H1 (cell line): ENCODE data around the gene TNIK. TPM values are rescaled to one million over a fixed set of nuclear protein-coding genes. Genes with fewer than 3 reads are reported as not detected.

Experiments used
- CTCF ChIA-PET: fragments of 300-600 bp; sonication (Branson Sonifier 250); formaldehyde crosslinking; loops from one replicate; lab custom pipeline; 2021; ENCODE audit not compliant: partially characterized antibody; lab: Charles Lee
- POLR2A ChIA-PET: fragments of 300-600 bp; sonication (Branson Sonifier 250); formaldehyde crosslinking; loops from one replicate; lab custom pipeline; 2021; ENCODE audit warnings: inconsistent platforms; ENCODE audit not compliant: partially characterized antibody; lab: Charles Lee
- DNase-seq, 2 experiments: peaks; one replicate each; pipeline versions ENCODE4 v3.0.0 to v3.0.0-alpha.2; 2010 to 2022; ENCODE audit warnings: low spot score in 2 of 2, low read depth in 1 of 2, mixed read lengths in 1 of 2
- FAIRE-seq: peaks from 2 replicates; lab custom pipeline; 2011; peaks lifted over from hg19 to GRCh38; lab: Jason Lieb, UNC
- H2AFZ ChIP-seq: 2 replicates; pipeline ENCODE4 v1.8.1; 2012; ENCODE audit warnings: low read length, inconsistent platforms
- H2AK5ac ChIP-seq: 2 replicates; pipeline ENCODE4 v1.6.1; 2013; ENCODE audit warnings: low read depth, low read length
- H2BK120ac ChIP-seq: replicated peaks from 2 replicates; pipeline ENCODE3; 2013; ENCODE audit warnings: low read depth, low read length, inconsistent platforms
- H2BK12ac ChIP-seq: 2 replicates; pipeline ENCODE4 v1.6.1; 2013; ENCODE audit warnings: low read depth, low read length
- H2BK15ac ChIP-seq: 2 replicates; pipeline ENCODE4 v1.6.1; 2013; ENCODE audit warnings: low read length
- H2BK20ac ChIP-seq: 2 replicates; pipeline ENCODE4 v1.6.1; 2013; ENCODE audit warnings: low read length
- H2BK5ac ChIP-seq: 2 replicates; pipeline ENCODE4 v1.6.1; 2013; ENCODE audit warnings: low read depth, low read length
- H3K14ac ChIP-seq: 2 replicates; pipeline ENCODE4 v1.6.1; 2013; ENCODE audit warnings: inconsistent platforms; ENCODE audit not compliant: insufficient read length
- H3K18ac ChIP-seq: 2 replicates; pipeline ENCODE4 v1.6.1; 2013; ENCODE audit warnings: low read length; ENCODE audit errors: extremely low read depth
- H3K23ac ChIP-seq: 2 replicates; pipeline ENCODE4 v1.6.1; 2013; ENCODE audit warnings: inconsistent platforms; ENCODE audit not compliant: insufficient read length
- H3K23me2 ChIP-seq: 2 replicates; pipeline ENCODE4 v1.6.1; 2013; ENCODE audit warnings: low read depth, low read length
- H3K27ac ChIP-seq: 2 replicates; pipeline ENCODE4 v1.6.1; 2011; ENCODE audit warnings: low read depth, low read length, inconsistent platforms
- H3K27me3 ChIP-seq, 4 experiments: replicated peaks in 1 of 4; 1 replicate in 1 of 4; 2 replicates in 3 of 4; pipeline versions ENCODE4 v1.6.1 to v1.8.1; 2011 to 2013; ENCODE audit warnings: low read length in 3 of 4, mild to moderate bottlenecking in 3 of 4, inconsistent platforms in 2 of 4, mixed read lengths in 2 of 4, moderate library complexity in 1 of 4; ENCODE audit not compliant: control insufficient read depth in 3 of 4, insufficient read depth in 3 of 4; ENCODE audit errors: extremely low read depth in 1 of 4
- H3K36me3 ChIP-seq, 4 experiments: 2 replicates each; pipeline versions ENCODE4 v1.6.1 to v1.8.1; 2011 to 2013; ENCODE audit warnings: mild to moderate bottlenecking in 4 of 4, low read length in 3 of 4, moderate library complexity in 2 of 4, control low read depth in 1 of 4, inconsistent platforms in 1 of 4; ENCODE audit not compliant: insufficient read depth in 4 of 4, control insufficient read depth in 2 of 4
- H3K4ac ChIP-seq: replicated peaks from 2 replicates; pipeline ENCODE3; 2013; ENCODE audit warnings: low read length, low read depth, mixed read lengths, inconsistent platforms; ENCODE audit not compliant: insufficient read length
- H3K4me1 ChIP-seq, 4 experiments: replicated peaks in 1 of 4; 1 replicate in 1 of 4; 2 replicates in 3 of 4; pipeline versions ENCODE4 v1.6.1 to v1.8.1; 2011 to 2013; ENCODE audit warnings: low read length in 3 of 4, inconsistent platforms in 2 of 4, mixed read lengths in 1 of 4; ENCODE audit not compliant: insufficient read depth in 4 of 4, control insufficient read depth in 3 of 4
- H3K4me2 ChIP-seq, 2 experiments: 2 replicates each; pipeline versions ENCODE4 v1.6.1 to v1.8.1; 2011 to 2013; ENCODE audit warnings: low read depth in 2 of 2, low read length in 2 of 2, control low read depth in 1 of 2, inconsistent platforms in 1 of 2, mild to moderate bottlenecking in 1 of 2; ENCODE audit not compliant: insufficient read depth in 1 of 2
- H3K4me3 ChIP-seq, 4 experiments: fragments of 200-600, 300-600 bp in 1 of 4; sonication (generic), shearing (Covaris generic), sonication (Bioruptor Twin) in 1 of 4; 2 replicates each; pipeline versions ENCODE4 v1.5.1 to v1.8.1; 2011 to 2016; ENCODE audit warnings: low read length in 4 of 4, low read depth in 3 of 4, control low read depth in 2 of 4, inconsistent platforms in 2 of 4, mild to moderate bottlenecking in 2 of 4, mixed read lengths in 1 of 4, moderate library complexity in 1 of 4; ENCODE audit not compliant: insufficient read depth in 2 of 4; ENCODE audit errors: extremely low read depth in 1 of 4
- H3K56ac ChIP-seq: replicated peaks from 2 replicates; pipeline ENCODE3; 2013; ENCODE audit warnings: low read depth, mild to moderate bottlenecking, mixed read lengths, low read length, inconsistent platforms; ENCODE audit not compliant: insufficient read length
- H3K79me1 ChIP-seq: 2 replicates; pipeline ENCODE4 v1.6.1; 2013; ENCODE audit warnings: low read depth, low read length, control low read depth
- H3K79me2 ChIP-seq, 2 experiments: 2 replicates each; pipeline versions ENCODE4 v1.6.1 to v1.8.1; 2012 to 2013; ENCODE audit warnings: low read length in 2 of 2, mild to moderate bottlenecking in 2 of 2, inconsistent platforms in 1 of 2; ENCODE audit not compliant: insufficient read depth in 2 of 2, control insufficient read depth in 1 of 2
- H3K9ac ChIP-seq, 4 experiments: replicated peaks in 1 of 4; 1 replicate in 1 of 4; 2 replicates in 3 of 4; pipeline versions ENCODE4 v1.6.1 to v1.8.1; 2011 to 2013; ENCODE audit warnings: low read depth in 3 of 4, low read length in 3 of 4, control low read depth in 2 of 4, mild to moderate bottlenecking in 2 of 4, moderate library complexity in 2 of 4, inconsistent platforms in 1 of 4; ENCODE audit errors: extremely low read depth in 1 of 4
- H3K9me3 ChIP-seq, 2 experiments: 2 replicates each; pipeline versions ENCODE4 v1.6.1 to v1.8.1; 2012 to 2013; ENCODE audit warnings: mild to moderate bottlenecking in 2 of 2, moderate library complexity in 2 of 2, control low read depth in 1 of 2, inconsistent platforms in 1 of 2, low read depth in 1 of 2, low read length in 1 of 2, mixed read lengths in 1 of 2; ENCODE audit not compliant: insufficient read depth in 2 of 2
- H4K20me1 ChIP-seq, 2 experiments: replicated peaks in 1 of 2; 2 replicates each; pipeline versions ENCODE3 to v1.8.1; 2011 to 2013; ENCODE audit warnings: inconsistent platforms in 2 of 2, low read length in 2 of 2, mild to moderate bottlenecking in 1 of 2; ENCODE audit not compliant: insufficient read depth in 2 of 2, control insufficient read depth in 1 of 2
- H4K5ac ChIP-seq: 2 replicates; pipeline ENCODE4 v1.6.1; 2013; ENCODE audit warnings: low read length, low read depth, mixed read lengths, inconsistent platforms; ENCODE audit not compliant: insufficient read length
- H4K8ac ChIP-seq: 2 replicates; pipeline ENCODE4 v1.8.0; 2013; ENCODE audit warnings: mild to moderate bottlenecking, moderate library complexity, low read length, inconsistent platforms; ENCODE audit not compliant: insufficient read depth; ENCODE audit errors: extremely low read depth
- H4K91ac ChIP-seq: replicated peaks from 2 replicates; pipeline ENCODE3; 2013; ENCODE audit warnings: low read length, mixed read lengths, inconsistent platforms; ENCODE audit not compliant: insufficient read length
- ASH2L ChIP-seq: fragments of 200-600, 300-600 bp; sonication (generic); IDR thresholded peaks from one replicate; pipeline ENCODE4 v1.7.1; 2017; ENCODE audit warnings: low read length
- CBX5 ChIP-seq: fragments of 300-800, 300-1000 bp; sonication (generic); IDR thresholded peaks from 2 replicates; pipeline ENCODE4 v1.7.1; 2016; ENCODE audit warnings: antibody characterized with exemption, low read length, low read depth
- EGR1 ChIP-seq: IDR thresholded peaks from 2 replicates; pipeline ENCODE4 v1.6.1; 2011; ENCODE audit warnings: low read depth, low read length, borderline replicate concordance
- RFX5 ChIP-seq: IDR thresholded peaks from 2 replicates; pipeline ENCODE4 v1.6.1; 2011; ENCODE audit warnings: low read depth, low read length, improper control_type of control experiment, borderline replicate concordance
- SIN3A ChIP-seq, 2 experiments: IDR thresholded peaks in 1 of 2; conservative IDR thresholded peaks in 1 of 2; 2 replicates each; pipeline ENCODE4 v1.6.1; 2011 to 2012; ENCODE audit warnings: low read length in 2 of 2, improper control_type of control experiment in 1 of 2, low read depth in 1 of 2, mild to moderate bottlenecking in 1 of 2
- TAF1 ChIP-seq: IDR thresholded peaks from 2 replicates; pipeline ENCODE4 v1.6.1; 2011; ENCODE audit warnings: mild to moderate bottlenecking, low read depth, low read length
- TCF12 ChIP-seq: IDR thresholded peaks from 2 replicates; pipeline ENCODE4 v1.6.1; 2011; ENCODE audit warnings: low read depth, mild to moderate bottlenecking, low read length
- whole genome bisulfite sequencing, 2 experiments: shearing (Covaris generic) in 1 of 2; methylation state at CpG; one replicate each; pipeline versions ENCODE4 v1.1.6 to v1.1.7; 2013 to 2015; ENCODE audit warnings: low lambda C conversion rate in 2 of 2, mixed read lengths in 2 of 2, inconsistent platforms in 1 of 2, low coverage in 1 of 2, missing lambda C conversion rate in 1 of 2; ENCODE audit not compliant: insufficient replicate concordance in 2 of 2, insufficient coverage in 1 of 2, insufficient read length in 1 of 2; ENCODE audit errors: extremely low coverage in 1 of 2, missing lambda C conversion rate in 1 of 2; 5-methylcytosine and 5-hydroxymethylcytosine counted together
- polyA plus RNA-seq, 7 experiments: library from polyadenylated mRNA; depleted of rRNA in 3 of 7; stranded (reverse) in 5 of 7; unstranded in 2 of 7; fragments of >200 nt in 5 of 7; fragments of 200-250 nt in 2 of 7; gene quantifications; 1 replicate in 5 of 7; 2 replicates in 1 of 7; 4 replicates in 1 of 7; pipeline versions ENCODE4 v1.2.1 to v1.2.3, GENCODE V29; 2011 to 2013; ENCODE audit warnings: missing spikeins in 2 of 7, mixed read lengths in 2 of 7
- total RNA-seq: library from RNA; stranded (reverse); fragmentation: NEBNext Ultra II Directional; extraction: Animal tissue kit (Norgen Biotek cat#: 25700); gene quantifications from 2 replicates; pipeline ENCODE4 v1.2.1, GENCODE V29; 2021

The TNIK gene
- total and polyA plus RNA-seq, 2 of the 8 experiments (the other 6 are each of a cell fraction or from before 2014, with no cell fraction given), result 7.4 to 42.0 TPM

DNA sequence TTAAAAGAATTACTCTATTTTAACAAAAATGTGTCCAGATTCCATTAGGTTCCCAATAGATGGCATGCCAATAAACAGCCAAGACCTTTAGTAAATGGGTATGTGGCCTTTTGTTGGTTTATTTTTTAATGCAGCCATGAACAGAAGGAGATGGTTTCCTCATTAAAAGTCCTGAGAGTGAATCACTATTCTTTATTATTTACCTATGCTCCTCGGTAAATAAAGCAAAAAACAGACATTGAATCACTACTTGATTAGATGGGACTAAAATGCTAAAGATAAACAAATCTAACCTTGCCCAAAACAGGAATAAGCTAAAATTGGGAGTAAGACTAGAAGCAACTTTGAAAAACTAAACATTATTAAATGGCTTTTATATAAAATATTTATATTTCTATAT is 94.2 kb downstream of the TNIK start:
- Histone ChIP-seq H3K36me3 (no peaks in the 10 kb centered on the region), H2BK15ac (no peak overlapping the region), H2BK20ac (no peak overlapping the region), H2BK12ac (no peak overlapping the region), H3K27me3 (no peaks in the 10 kb centered on the region), H2BK120ac (no peak overlapping the region), H3K4me1 (peaks cover 0 to 3% (median 0%) of the 10 kb centered on the region in 4 experiments; a peak in 1 of 7 replicates), H4K20me1 (no peaks in the 10 kb centered on the region), H2AK5ac (no peak overlapping the region), H3K9ac (no peak overlapping the region), H3K27ac (no peak overlapping the region), H3K9me3 (no peaks in the 10 kb centered on the region), H4K5ac (no peak overlapping the region), H4K91ac (no peak overlapping the region), H3K79me2 (peaks cover 0 to 11% of the 10 kb centered on the region in 2 experiments; a peak in 2 of 4 replicates), H3K18ac (no peak overlapping the region), H2AFZ (no peak overlapping the region), H3K23ac (no peak overlapping the region), H4K8ac (no peak overlapping the region), H3K23me2 (no peaks in the 10 kb centered on the region), H3K4me3 (no peak overlapping the region), H3K79me1 (no peaks in the 10 kb centered on the region), H3K4ac (no peak overlapping the region), H2BK5ac (no peak overlapping the region), H3K56ac (no peak overlapping the region), H3K14ac (no peak overlapping the region), H3K4me2 (no peak overlapping the region)
- CTCF ChIA-PET, result interaction anchor here (1.1 to 1.5 kb wide), 2 partner anchors 13 to 194 kb away, joined by 3 read pairs; no protein-coding TSS in a partner anchor
- DNase-seq (no peak), FAIRE-seq (no peak)
- POLR2A ChIA-PET, result no interaction called here
- WGBS, 2 experiments, result 100% methylated on average over 1 of the region's 1 CpG; no CpG with 5 or more reads in 1 of the 2 experiments
- TF ChIP-seq RFX5, result no peak
- TF ChIP-seq CBX5, result no peak
- TF ChIP-seq TAF1, result no peak
- TF ChIP-seq SIN3A (conservative IDR thresholded peaks at IDR 0.05 in 1 of 2, IDR thresholded peaks at IDR 0.05 in 1 of 2; ENCODE audit: low read depth in 1 of 2, low read length in 2 of 2), result no peak
- no peak for TF ChIP-seq TCF12
- no peak for TF ChIP-seq EGR1
- TF ChIP-seq ASH2L, result no peak
